ENCODE results near the gene PLD4.

The PLD4 gene

DNA sequence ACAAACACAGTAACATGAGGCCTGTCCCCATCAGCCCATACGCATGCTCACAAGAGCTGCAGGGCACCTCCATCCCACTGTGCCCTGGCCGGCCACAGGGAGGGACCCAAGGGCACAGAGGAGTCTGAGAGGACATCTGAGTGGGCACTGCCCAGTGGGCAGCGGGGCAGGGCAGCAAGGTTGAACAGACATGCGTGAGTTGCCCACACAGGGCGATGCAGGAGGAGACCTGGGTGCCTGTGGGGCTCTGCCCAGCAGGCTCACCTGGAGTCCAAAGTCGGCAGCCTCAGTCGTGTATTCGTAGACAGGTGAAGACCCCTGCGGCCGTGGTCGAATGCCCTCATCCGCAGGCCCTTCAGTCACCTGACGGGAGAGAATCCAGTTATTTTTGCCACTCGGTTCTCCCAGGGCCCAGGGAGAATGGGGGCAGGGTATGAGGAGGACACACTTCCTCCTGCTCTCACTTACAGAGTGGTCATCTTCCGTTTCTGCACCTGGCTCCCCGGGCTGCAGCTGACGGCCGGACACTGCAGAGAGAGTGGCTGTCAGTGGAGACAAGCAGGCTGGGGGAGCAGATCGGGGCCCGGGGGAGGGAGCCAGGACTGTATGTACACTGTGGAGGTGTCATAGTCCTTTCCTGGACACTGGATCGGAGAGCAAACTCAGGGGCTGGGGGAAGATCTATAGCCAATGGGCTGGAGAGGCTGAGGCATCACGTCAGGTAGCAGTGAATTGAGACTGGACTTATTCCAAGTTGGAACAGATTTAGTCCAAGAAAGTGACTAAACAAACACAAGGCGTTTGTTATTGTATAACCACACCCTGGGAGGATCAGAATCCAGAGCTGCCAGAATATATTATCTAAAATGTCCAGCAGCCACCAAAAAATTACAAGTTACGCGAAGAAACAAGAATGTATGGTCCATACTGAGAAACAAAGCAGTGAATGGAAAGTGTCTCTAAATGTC lies 32.8 kb downstream of the PLD4 start:
- DNase-seq = no peak

DNA sequence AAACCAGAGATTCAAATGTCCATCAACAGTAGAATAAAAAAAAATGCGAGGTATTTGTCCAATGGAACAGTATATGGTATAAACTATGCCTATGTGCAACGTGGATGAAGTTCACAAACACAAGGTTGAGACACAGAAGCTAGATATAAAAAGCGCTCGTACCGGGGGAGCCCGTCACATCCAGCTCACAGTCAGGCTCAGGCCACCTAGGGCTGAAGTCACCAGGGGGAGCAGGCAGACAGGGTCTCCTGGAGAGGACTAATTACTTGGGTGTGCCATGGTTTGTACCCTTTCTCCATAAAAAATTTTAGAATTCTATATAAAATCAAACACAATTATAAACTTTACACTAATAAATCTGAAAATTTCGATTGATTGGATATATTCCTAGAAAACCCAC lies 39.9 kb downstream of the PLD4 start:
- no peak for DNase-seq

DNA sequence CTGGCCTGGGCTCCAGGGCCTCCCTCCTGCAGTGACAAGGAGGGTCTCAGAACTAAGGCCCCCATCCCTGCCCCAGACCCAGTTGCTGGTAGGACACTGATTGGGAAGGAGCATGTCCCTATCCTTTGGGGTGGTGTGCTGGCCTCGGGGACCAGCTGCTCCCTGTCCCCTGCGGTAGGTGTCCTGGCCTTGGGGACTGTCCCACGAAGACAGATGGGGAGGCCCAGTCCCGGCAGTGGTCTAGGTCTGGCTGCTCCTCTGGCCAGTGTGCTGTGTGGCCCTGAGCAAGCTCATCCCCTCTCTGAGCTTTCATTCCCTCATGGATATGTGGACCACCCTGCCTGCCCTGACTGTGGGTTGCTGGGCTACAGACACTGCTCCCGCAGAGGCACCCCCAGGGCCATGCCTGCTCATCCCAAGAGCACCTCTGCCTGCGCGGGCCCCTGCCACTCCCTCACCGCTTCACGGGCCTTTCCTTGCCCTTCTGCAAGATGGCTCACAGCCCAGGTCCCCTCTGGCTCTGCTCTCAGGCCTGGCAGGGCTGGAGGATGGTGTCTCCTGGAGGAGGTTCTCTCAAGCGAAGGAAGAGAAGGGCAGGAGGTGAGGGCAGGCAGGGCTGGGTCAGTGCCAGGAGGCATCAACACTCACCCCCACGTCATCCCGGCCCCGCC lies 41.0 kb downstream of the PLD4 start:
- DNase-seq = no peak

DNA sequence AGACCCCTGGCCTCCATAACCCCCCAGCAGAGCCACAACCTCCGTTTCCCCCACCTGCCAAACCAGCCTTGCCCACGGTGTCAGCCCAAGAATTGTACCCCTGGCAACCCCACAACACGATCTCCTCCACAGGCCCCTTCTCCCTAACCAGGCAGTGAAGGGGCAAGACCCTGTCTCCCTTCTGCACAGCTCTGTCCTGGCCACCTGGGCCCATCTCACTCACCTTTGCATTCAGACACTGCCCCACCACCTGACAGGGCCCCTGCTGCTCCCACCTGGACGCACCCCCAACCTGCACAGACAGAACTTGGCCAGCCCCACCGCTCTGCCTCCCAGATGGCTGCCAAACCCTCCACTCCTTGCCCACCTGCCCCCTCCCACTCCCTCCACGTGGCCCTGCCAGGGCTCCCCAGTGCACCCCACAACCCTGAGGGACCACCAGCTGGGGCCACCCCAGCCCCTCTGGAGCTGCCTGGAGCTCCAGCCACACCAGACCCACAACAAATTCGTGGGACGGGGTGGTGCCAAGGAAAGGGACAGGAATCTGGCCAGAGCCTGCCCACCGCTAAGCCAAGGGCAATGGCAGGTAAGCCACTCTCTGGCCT lies 41.7 kb downstream of the PLD4 start:
- no peak for DNase-seq

DNA sequence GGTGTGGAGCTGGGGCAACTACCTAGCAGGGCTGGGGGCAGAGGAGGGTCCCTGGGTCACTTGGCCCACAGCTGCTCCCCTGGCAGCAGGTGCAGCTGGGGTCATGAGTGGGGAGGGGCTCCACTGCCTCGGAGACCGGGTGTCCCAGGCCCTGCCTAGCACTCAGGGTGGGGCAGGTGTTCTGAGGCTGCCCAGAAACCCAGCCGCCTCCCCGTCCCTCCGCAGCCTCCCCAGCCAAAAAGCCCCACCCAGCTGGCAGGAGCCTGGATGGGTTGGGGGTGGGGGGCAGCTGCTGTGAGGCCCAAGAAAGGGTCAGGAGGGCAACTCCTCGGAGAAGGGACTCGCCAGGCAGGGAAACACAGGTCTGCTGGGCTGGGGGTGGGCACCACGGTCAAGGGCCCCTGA lies 42.3 kb downstream of the PLD4 start:
- DNase-seq = no peak

DNA sequence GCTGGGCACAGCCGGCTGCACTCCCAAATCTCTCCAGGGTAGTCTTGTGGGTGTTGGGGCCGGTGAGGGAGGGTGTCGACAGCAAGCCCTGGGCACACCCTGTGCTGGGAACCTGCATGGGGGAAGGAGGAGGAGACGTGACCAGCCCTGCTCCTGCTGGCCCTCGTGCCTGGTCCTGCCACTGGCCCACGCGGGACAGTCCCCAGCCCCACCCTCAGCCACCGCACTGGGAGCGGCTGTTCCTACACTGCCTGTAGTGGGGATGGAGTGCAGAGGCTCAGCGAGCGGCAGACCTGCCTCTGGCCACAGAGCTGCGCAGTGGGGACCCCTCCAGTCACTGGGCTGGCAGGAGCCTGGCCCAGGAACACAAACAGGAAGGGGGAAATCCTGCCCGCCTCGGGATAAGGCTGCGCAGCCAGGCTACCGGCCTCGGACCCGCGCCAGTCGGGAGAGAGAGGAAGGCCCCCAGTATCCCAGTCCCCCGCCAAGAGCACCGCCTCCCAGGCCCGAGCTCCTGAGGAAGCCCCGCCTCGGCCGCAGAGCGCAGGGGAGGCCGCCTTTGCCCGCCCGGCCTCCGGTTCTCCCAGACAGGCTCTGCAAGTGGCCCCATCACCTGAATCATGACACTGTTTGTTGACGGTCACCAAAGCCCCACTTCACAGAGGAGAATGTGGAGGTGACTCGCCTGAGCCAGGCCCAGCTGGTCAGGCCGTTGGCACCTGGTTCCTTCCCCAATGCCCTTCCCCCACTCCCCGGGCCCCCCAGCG lies 42.9 kb downstream of the PLD4 start:
- DNase-seq = no peak

DNA sequence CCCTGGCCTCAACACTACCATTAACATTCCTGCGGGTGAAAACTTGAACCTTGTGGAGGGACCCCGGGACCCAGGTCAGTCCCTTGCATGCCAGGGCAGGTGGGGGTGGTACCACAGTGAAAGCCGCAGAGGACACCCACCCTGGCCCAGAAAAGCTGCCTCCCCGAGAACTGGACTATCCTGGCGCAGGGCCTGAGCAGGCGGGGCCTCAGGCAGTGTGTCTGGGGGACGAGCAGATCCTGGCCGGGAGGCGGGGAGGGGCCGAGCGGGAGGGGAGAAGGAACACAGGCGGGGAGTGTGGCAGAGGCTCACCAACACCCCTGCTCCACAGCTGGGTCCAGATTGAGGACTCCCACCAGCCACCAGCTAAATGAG lies 43.5 kb downstream of the PLD4 start:
- no peak for DNase-seq

DNA sequence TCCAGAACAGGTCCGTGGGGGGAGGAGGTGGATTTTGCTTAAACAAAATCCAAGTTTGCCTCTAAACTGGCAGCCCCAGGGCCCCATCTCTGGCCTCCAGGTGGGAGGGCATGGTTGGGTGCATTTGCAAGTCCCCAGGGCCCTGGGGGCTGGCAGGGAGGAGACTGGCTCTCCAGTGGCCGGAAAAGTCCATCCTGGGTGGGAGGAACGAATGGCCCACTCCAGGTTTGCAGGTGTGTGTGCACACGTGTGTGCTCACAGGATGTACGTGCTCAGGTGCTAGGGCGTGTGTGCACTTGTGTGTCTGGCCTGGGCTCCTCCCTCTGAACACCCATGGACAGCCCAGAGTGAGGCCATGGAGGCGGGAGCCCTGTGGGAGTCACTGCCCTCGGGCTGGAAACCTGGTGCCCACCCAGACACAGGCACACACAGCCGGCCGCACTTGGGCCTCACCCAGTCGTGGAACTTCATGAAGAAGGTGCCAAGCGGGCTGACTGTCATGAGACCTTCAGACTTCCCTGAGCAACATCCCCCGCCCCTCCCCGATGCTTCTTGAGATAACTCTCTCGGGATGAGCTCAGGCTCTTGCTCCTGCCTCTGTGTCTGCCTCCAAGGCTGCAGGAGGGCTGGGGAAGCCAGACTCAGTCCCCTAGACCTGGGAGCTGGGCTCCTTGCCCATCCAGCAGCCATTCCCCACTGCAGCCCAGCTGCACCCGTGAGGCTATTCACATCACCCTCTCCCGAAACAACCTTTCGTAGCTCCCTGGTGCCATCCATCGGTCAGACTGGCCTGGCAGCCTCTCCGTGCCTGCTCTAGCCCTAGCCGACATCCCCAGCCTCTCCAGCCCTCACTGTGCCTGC lies 44.1 kb downstream of the PLD4 start:
- DNase-seq = no peak

DNA sequence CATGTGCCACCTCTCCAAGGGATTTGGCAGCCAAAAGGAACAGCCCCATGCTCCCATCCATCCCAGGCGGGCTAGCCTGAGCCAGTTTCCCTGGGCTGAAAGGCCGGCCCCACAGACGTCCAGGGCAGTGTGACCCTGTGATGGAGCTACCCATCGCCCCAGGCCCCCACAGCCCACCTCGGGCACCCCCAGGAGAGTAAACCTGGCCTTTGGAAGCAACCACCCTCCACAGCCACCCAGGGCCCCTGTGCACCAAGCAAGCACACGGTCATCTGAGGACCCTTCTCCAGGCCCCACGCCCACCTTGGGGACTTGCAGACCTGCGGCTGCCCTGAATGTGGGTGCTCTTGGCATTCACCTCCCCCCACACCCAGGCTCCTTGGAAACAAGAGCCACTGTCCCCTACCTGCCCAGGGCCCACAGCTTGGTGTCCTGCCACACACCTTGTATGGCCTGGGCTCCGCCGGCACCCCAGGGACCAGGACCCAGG lies 45.1 kb downstream of the PLD4 start:
- no peak for DNase-seq

DNA sequence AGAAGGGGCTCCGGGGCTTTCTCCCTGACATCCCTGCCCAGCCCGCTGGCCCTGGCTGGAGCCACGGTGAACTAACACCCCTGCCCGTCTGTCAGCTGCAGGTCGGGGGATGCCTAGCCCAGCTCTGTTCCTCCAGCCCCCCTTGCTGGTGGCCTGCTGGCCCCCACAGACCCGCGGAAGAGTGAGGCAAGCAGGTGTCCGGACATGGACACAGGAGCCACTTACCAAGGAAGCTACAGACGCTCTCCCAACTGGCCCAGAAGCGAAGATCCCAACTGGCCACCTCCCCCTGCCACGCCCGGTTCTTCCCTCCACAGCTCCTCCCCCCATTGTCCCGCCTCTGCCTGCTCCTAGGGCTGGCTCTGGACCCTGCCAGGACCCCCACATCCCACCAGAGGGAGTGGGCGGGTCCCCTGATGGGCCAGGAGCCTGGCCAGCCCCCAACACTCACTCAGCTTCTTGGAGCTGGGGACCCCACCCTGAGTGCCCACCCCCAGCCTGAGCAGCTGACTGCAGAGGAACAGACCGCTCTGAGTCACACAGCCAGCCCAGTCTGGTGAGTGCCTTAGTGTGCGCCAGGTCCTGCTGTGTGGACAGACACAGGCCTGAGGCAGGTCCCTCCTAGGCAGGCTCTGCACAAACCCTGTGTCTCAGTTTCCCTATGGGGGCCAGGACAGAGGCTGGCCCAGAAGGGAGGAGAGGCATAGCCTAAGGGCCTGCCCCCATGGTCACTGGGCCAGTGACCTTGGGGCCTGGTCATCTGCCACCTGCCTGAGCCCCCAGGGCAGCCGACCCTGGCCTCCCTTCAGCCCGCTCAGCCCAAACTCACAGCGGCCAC lies 45.8 kb downstream of the PLD4 start:
- no peak for DNase-seq

DNA sequence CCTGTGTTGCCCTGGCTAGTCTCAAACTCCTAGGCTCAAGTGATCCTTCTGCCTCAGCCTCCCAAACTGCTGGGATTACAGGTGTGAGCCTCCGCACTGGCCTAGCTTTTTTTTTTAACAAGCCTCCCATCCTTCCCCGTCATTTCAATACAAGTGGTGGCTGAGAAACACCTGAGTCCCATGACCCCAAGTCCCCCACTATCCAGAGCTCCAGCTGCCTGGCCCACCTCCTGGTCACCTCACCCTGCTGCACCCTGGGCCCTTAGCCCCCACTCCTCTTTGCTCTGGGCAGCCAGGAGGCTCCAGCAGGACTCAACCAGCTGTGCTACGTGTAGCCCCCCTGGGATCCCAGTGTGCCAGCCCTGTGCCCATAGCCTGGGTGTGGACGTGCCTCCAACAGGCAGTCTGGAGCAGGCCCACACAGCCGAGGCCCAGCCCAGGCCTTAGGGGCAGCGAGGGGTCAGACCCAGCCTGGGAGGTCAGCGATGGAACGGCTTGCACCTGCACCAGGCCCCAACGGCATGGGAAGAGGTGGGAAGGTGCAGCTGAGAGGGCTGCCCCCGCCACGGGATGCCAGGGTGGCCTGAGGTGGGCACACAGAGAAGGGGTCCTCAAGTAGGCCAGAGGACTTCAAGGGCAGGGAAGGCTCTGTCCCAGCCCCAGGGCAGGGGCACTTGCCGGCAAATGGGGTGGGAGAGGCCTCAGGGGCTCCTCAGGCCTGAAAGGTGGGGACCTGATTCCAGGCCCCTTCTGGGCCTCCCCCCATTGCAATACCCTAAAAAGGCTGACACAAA lies 47.0 kb downstream of the PLD4 start:
- DNase-seq = no peak

DNA sequence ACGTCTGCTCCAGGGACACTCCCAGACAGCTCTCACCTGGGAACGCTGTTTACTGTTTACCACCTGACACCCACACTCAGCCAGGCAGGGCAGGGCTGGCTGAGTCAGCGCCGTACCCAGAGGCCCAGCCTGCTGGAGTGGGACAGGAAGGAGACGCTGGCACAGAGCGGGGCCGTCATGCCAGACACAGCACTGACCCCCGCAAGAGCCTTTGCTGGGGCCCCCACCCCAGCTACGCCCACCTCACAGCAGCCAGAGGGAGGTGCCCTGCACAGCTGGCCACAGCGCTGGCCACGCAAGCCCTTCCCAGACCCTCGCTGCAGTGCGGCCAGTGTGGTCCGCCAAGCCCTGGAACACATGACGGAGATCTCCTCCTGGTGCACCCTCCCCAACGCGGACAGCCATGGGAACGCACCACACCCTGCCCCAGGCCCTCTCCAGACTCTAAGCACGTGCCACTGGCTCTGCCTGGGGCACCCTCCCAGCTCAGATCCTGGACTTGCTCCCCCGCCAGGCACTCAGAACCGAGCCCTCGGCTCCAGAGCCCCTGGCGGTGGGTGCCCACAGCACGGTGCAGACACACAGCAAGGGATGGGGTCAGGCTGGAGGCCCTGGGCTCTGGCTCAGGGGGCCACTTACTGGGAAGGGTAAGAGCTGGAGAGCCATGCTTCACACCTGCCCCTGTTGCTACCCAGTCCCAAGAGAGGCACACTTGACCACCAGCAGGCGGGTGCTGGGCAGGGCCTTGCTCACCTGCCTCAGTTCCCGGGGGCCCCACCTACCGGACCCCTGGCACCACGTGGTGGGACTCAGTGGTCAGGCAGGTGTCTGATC lies 47.8 kb downstream of the PLD4 start:
- DNase-seq = no peak

DNA sequence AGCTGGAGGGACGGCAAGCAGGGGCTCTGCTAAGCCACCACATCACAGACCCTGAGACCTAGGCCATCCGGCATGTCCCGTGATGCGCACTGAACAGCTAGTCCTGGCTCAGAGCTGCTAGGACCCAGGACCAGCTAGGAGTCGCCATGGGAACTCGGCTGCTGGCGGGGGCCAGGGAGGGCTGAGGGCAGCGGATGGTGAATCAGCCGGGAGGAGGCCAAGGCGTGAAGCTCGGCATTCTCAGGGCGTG lies 48.4 kb downstream of the PLD4 start:
- no peak for DNase-seq

DNA sequence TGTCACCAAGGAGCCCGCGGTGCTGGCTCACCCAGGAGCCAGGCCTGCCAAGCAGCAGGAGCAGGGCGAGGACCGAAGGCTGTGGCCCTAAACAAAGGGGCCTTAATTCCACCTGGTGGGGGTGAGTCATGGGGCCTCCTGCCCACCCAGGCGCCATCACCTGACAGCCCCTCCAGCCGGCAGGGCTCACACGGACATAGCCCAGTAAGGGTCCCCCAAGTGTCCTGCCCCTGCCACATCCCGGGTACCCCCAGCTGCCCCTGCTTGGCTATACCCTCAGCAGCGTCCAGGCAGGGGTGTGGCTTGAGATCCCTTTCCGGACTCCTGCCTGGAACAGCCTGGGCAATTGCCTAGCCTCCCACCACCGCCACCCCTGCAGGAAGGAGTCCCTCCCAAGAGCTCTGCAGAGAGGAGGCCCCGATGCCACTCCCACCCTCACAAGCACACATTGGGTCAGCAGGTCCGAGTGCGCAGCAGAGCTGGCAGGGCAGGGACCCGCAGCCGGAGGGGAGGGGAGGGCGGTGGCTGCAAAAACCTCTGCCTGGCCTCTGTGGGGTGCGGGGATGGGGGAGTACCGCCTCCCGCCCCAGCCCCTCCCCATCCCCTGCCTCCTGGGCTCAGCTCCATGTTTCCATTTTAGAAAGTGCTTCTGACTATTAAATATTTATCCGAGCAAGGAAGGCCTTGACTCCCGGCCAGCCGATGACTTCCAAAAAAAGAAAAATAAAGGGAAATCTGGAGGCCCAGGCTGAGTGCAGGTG lies 48.9 kb downstream of the PLD4 start:
- no peak for DNase-seq

DNA sequence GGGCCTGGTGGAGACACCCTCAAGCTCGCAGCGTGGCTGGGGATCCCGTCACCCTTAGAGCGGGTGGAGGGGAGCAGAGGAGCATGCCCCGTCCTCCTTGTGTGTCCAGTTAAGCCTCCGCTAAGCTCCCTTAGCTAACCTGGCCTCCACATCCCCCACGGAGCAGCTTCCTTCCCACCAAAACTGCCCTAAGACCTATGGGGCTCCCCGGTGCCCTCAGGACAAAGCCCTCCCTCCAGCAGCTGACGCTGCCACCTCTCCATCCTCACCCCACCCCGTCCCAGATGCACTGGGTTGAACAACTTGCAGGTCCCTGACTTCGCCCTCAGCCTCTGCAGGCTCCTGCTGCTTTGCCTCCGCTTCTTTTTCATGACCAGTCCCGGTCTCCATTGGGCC lies 49.5 kb downstream of the PLD4 start:
- no peak for DNase-seq

DNA sequence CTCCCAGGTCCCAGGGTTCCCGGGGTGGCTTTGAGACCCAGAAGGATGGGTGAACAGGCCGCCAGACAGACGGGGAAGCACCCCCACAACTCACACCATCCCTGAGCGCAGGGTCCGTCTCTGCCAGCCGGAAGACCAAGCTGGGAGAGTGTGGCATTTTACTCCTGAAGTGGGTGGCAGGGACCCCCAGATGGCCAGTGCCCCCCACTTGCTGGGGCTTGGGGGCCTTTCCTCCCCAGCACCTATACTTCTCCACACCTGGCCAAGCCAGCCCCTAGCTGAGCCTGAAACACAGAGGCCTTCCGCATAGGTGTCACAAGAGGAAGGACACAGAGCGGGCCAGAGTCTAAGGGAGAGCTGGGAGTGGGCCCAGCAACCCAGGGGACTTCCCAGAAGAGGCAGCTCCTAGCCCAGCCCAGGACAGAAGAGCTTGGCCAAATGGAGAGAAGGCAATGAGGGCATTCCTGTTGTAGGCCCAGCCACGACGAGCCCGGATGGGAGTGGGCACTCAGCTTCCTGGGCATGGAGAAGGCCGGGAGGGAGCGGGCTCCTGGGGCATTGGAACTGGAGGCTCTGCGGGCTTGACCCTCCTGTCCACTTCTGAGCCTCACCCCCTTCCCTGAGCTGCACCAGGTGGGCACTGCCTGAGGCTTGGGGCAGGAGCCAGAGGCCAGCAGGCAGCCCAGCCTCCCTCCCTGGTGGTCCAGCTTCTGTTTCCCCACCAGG lies 50.1 kb downstream of the PLD4 start:
- no peak for DNase-seq

DNA sequence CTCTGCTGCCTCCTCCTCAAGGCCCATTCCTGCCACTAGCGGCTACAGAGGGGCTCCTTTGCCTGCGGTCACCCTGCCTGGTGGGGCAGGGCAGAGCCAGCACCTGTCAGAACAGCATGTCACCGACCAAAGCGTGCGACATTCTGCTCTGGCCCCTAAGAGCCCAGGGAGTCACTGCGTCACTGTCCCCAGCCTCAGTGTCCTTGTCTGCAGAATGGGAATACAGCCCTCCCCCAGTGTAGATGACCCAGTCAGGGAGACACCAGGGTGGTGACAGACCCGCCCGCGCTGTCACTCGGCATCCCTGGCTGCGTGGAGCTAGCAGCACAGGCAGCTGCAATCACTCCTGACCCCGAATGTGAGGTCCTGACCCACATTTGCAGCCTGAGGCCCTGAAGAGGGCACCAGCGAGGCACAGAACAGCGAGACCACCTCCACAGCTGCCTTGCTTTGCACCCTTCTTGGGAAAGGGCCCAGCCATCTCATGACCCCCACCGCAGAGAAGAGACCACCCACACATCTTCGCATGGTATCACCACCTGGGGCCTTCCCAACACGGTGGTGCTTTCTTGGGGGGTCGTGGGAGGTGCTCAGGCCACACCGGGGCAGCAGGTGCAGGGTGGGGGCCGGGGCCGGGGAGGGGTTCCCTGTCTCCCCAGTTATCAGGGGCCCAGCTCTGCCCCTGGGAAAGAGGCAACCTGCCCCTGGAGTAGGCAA lies 51.0 kb downstream of the PLD4 start:
- peak; percentile 41 for DNase-seq
